Measurements from ENCODE around the gene SNX3.
"Not testable (repeated sequence)": the region's sequence is repeated elsewhere in the genome, so short reads cannot be mapped to it uniquely, and the experiment has no call there.

SNX3 gene

DNA sequence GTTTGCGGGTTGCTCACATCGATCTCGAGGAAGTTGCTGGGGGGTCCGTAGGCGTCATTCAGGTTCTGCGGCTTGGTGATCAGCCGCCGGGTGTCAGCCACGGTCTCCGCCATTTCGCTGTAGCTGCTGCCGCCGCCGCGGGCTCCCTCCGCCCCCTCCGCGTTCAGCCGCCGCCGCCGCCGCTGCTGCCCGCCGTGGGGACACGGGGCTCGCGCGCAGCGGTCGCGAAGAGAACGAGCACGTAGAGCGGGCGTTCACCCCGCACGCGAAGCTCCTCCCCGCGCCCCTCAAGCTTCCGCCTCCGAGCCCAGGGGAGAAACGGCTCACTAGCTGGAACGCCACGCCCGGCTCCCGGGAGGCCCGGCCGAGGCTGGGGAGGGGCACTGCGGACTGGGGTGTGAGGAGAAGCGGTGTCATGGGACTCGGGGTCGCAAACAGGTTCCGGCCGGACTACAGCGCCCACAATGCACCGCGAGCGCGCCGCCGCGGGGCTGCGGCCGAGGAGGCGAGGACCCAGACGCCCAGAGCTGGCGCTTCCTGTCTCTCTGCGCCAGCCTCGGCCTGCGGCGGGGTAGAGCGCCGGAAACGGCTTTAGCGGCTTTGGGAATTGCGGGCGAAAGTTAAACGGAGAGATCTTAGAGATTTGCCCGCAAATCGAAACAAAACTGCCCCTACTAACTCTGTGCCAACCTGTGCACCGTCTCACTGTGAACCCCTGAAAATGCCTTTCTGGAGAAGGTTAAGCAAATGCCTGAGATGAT is at the start of gene SNX3:
Gene SNX3, minus strand, starts transcription at position 232 of the 761 bp plus-strand sequence. Its CDS starts 119 bp downstream, at position 113.
- peak; percentile 93 for DNase-seq (ENCODE audit: low spot score)

DNA sequence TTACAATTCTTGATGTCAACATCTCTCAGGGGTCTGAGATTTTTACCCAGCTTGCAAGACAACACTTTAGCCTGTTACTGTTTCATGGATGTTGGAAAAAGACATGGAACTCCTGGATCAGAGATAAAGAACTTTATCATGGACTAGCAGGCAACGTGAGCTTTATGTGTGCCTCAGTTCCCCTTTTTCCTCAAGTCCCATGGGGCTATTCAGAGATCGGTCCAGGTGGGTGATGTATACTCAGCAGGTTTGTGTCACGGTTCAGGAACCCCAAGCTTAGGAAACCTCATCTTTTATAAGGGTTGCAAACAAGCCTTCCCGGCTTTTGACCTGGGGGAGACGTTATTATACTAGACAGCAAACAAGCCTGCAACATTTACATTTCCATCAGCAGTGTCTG is 49.0 kb upstream of the SNX3 start:
- no peak for DNase-seq (ENCODE audit: low spot score)

- DNase-seq (ENCODE audit: low spot score): not testable (repeated sequence)
Observed at GRCh38 chr6:108308641-108309040, 47.8 kb upstream of the SNX3 start.

DNA sequence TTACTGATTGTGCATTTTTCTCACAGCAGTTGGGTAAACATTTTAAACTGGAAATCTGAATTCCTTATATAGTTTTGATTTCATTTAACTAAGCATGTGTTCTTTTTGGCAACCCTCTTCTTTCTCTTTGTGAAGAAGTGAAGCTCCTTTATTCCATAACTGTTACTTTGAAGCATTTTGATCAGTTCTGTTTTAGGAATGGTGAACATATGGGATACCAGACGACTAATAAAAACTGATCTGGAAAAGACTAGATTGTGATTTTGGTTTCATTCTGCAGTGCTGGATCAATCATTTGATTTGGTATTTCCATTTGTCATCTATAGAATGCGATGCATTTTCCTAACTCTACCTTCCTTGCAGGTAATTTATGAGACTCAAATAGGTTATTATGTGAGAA is 43.8 kb upstream of the SNX3 start:
- DNase-seq (ENCODE audit: low spot score): no peak

GRCh38 chr6:108302386-108302785 is 41.5 kb upstream of the SNX3 start:
- no peak for DNase-seq (ENCODE audit: low spot score)

DNA sequence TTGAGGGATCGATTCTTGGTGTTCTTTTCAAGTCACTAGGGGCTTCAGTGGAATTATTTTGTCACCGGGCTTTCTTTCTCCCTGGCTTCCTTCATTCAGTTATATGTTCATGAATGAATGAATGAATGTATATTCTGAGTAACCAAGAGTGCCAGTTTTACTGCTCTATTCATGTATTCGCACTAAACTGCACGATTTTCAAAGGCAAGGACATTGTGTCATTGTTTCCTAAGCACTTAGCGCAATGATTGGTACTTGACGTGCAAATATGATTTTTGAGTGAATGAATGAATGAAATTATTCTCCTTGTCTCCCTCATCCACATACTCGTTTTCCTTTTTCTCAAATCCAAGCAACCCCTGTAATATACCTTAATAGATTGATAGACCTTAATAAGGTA is 34.8 kb upstream of the SNX3 start:
- no peak for DNase-seq (ENCODE audit: low spot score)

- peak; percentile 95 for DNase-seq (ENCODE audit: low spot score)
Observed at GRCh38 chr6:108294727-108295625, 34.1 kb upstream of the SNX3 start, which contains the start of gene AFG1L. Gene AFG1L, plus strand, starts transcription at chr6:108295054. Its CDS starts 26 bp downstream, at chr6:108295080.

DNA sequence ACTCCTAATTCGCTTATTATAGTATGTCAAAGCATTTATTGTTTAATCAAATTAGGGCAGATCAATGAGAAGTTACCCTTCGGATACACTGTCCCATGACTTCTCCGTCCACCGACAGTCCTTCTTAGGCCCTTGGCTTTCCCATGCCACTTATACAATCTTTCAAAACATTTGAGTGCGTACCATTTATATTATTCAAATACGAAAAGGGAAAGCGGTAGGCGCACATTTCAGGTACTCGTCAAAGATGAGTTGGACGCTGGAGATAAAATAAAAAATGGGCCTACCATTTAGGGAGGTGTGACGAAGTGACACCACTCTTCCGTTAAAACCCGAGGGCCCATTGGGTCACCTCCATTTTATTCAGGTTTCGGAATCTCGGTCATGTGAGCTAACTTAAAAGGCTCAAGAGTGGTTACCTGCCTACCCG is 33.5 kb upstream of the SNX3 start:
- DNase-seq (ENCODE audit: low spot score): no peak

- DNase-seq (ENCODE audit: low spot score): no peak
Observed at GRCh38 chr6:108293527-108294296, 32.9 kb upstream of the SNX3 start.

- DNase-seq (ENCODE audit: low spot score): not testable (repeated sequence)
Observed at GRCh38 chr6:108292561-108292960, 31.7 kb upstream of the SNX3 start.

- no peak for DNase-seq (ENCODE audit: low spot score)
Observed at GRCh38 chr6:108291091-108291490, 30.3 kb upstream of the SNX3 start.

DNA sequence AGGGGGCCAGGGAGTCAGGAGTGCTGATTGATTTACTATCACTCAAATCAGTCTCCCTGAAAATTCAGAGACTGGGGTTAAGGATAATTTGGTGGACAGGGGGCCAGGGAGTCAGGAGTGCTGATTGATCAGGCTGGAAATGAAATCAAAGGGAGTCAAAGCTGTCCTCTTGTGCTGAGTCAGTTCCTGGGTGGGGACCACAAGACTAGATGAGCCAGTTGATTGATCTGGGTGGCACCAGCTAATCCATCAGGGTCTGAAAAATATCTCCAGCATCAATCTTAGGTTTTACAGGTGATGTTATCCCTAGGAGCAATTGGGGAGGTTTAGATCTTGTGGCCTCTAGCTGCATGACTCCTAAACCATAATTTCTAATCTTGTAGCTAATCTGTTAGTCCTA is 27.9 kb upstream of the SNX3 start:
- no peak for DNase-seq (ENCODE audit: low spot score)

- no peak for DNase-seq (ENCODE audit: low spot score)
Observed at GRCh38 chr6:108287373-108287772, 26.5 kb upstream of the SNX3 start.

DNA sequence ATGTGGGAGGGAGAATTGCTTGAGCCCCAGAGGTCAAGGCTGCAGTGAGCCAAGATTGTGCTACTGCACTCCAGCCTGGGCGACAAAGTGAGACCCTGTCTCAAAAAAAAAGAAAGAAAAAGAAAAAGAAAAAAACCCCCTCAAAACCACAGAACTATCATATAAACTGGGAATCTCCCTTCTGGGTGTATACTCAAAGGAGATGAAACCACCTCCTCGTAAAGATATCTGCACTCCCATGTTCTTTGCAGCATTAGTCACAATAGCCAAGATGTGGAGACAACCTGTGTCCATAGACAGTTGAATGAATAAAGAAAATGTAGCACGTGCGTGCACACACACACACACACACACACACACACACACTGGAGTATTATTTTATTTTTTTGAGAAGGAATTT is 25.5 kb upstream of the SNX3 start:
- DNase-seq (ENCODE audit: low spot score): no peak

DNA sequence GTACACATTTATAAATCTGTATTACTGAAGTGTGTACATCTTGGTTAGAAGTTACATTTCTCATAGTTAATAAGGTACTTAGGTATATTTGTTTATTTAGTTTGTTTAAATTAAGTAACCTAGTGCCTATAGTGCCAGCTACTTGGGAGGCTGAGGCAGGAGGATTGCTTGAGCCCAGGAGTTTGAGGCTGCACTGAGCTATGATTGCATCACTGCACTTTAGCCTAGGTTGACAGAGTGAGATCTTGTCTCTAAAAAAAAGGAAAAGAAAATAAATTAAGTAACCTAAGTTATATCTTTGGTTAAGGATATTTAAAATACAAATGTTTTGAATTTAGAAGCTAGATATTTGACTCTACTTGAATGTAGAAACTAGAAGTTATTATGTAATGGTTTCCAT is 24.5 kb upstream of the SNX3 start:
- DNase-seq (ENCODE audit: low spot score): no peak

GRCh38 chr6:108277831-108278230 is 17.0 kb upstream of the SNX3 start:
- no peak for DNase-seq (ENCODE audit: low spot score)

DNA sequence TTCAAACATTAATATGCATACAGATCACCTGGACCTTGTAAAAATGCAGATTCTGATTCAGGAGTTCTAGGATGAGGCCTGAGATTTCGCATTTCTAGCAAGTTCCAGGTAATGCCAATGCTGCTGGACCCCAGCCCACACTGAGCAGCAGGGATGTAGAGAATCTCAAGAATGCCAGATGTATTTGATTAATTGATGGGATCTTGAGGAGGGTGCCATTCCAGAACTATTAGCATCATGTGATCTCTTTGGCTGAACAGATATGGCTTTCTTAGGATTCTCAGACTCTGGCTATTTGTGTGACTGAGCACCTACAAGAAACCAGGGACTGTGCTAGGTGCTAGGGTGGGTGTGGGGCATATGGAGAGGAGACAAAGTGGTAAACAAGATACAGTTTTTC is 16.5 kb upstream of the SNX3 start:
- no peak for DNase-seq (ENCODE audit: low spot score)

DNA sequence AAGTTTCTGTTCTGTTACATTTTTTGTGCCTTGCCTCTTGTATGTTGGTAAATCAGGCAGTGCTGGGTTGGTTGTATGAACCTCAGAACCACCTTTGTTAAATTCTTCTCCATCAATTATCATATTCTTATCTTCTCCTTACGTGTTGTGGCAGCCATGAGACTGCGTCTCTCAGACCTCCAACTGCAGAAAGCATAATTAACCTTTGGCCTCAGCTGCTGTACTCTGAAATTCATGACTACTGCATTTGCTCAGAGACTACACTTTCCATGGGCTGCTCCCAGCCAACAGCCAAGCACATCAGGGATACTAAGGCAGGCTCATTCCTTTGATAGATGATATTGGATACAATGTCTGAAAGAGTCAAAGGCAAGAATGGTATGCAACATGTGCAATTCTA is 15.1 kb upstream of the SNX3 start:
- no peak for DNase-seq (ENCODE audit: low spot score)

DNA sequence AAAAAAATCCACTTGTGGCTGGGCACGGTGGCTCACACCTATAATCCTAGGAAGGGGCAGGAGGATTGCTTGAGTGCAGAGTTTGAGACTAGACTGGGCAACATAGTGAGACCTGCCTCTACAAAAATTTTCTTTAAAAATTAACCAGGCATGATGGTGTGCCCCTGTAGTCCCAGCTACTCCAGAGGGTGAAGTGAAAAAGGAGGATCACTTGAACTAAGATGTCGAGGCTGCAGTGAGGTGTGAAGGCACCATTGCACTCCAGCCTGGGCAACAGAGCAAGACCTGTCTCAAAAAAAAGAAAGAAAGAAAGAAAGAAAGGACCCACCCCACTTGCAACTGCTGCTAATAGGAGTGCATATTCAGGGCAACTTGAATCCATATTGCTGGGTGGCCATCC is 13.7 kb upstream of the SNX3 start:
- DNase-seq (ENCODE audit: low spot score): no peak

DNA sequence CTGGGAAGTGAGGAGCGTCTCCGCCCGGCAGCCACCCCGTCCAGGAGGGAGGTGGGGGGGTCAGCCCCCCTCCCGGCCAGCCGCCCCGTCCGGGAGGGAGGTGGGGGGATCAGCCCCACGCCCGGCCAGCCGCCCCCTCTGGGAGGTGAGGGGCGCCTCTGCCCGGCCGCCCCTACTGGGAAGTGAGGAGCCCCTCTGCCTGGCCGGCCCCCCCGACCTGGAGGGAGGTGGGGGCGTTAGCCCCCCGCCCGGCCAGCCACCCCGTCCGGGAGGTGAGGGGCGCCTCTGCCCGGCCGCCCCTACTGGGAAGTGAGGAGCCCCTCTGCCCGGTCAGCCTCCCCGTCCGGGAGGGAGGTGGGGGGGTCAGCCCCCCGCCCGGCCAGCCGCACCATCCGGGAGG is 9.1 kb upstream of the SNX3 start:
- not testable (repeated sequence) for DNase-seq (ENCODE audit: low spot score)

- DNase-seq (ENCODE audit: low spot score): no peak
Observed at GRCh38 chr6:108268845-108269244, 8.0 kb upstream of the SNX3 start.

- no peak for DNase-seq (ENCODE audit: low spot score)
Observed at GRCh38 chr6:108263371-108263770, 2.5 kb upstream of the SNX3 start.

All from Ammon's horn (tissue), 1 donor.